MM.1S (cell line): ENCODE results near the gene B3GNT5.

Source experiments
- CTCF ChIP-seq: fragments of 300-600 bp; sonication (generic); IDR thresholded peaks from 2 replicates; pipeline ENCODE4 v1.5.1; 2016; ENCODE audit warnings: antibody characterized with exemption, low read length, mixed read lengths
- EZH2 ChIP-seq: fragments of 300-600 bp; sonication (generic); optimal IDR thresholded peaks from 2 replicates; pipeline ENCODE3; 2017; ENCODE audit warnings: low read depth, mild to moderate bottlenecking, antibody characterized with exemption, low read length, mixed read lengths
- EZH2phosphoT487 ChIP-seq: fragments of 300-600 bp; sonication (generic); IDR thresholded peaks from 2 replicates; pipeline ENCODE4 v1.6.1; 2018; ENCODE audit warnings: antibody characterized with exemption, low read length

GRCh38 chr3:183313764-183314163, 60.7 kb downstream of the B3GNT5 start:
- TF ChIP-seq CTCF = no peak
- TF ChIP-seq EZH2 = no peak
- TF ChIP-seq EZH2phosphoT487 = no peak
